OCI-LY3 (cell line): ENCODE results near the gene TREML4.

Experiments
- EZH2phosphoT487 ChIP-seq: fragments of 200-600 bp; shearing (Covaris generic); IDR thresholded peaks from 2 replicates; pipeline ENCODE4 v1.6.1; 2018; ENCODE audit warnings: antibody characterized with exemption, mixed run types, low read depth
- TF ChIP-seq, protein P1 (sequence below): fragments of 200-600, 300-600 bp; sonication (generic); IDR thresholded peaks from 2 replicates; pipeline ENCODE4 v1.5.1; 2014; ENCODE audit warnings: antibody characterized with exemption, low read length, low read depth

- TF ChIP-seq, protein P1, sequence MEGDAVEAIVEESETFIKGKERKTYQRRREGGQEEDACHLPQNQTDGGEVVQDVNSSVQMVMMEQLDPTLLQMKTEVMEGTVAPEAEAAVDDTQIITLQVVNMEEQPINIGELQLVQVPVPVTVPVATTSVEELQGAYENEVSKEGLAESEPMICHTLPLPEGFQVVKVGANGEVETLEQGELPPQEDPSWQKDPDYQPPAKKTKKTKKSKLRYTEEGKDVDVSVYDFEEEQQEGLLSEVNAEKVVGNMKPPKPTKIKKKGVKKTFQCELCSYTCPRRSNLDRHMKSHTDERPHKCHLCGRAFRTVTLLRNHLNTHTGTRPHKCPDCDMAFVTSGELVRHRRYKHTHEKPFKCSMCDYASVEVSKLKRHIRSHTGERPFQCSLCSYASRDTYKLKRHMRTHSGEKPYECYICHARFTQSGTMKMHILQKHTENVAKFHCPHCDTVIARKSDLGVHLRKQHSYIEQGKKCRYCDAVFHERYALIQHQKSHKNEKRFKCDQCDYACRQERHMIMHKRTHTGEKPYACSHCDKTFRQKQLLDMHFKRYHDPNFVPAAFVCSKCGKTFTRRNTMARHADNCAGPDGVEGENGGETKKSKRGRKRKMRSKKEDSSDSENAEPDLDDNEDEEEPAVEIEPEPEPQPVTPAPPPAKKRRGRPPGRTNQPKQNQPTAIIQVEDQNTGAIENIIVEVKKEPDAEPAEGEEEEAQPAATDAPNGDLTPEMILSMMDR, result no peak
- TF ChIP-seq EZH2phosphoT487, result no peak
These were observed 27.0 kb downstream of the TREML4 start for GRCh38 chr6:41255110-41255509.
